RKO (cell line): ENCODE data around the gene SUMO4.

ENCODE experiments used
- DNase-seq: peaks from one replicate; pipeline ENCODE4 v3.0.0-alpha.2; 2016; ENCODE audit warnings: low spot score

SUMO4 gene

DNA sequence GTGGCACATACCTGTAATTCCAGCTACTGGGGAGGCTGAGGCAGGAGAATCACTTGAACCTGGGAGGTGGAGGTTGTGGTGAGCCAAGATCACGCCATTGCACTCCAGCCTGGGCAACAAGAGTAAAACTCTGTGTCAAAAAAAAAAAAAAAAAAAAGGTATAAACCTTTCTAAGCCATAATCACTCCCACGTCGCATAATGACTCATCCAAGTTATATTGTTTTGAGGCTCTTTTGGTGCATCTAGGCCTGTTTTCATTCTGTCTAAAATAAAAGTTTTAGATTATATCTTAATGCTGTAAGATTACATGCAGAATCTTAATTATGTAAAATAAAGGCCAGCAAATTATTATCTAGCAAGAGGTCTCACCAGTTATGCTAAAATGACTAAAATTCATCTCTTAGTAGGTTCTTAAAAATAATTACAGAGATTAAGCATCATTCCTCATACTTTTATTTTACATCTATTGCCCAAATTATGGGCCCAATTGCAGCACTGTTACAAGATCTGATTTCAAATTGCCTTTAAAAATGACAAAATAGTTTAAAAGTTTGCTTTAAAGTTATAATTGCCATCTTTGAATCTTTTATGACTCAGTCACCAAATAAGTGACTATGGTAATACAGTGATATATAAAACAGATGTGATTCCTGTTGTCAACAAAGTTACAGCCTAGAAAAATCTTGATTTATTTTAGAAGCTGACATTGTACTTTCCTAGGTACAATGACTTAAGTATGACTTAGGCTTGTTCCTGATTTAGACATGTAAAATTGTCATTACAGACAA, 10.4 kb upstream of the SUMO4 start:
- no peak for DNase-seq

DNA sequence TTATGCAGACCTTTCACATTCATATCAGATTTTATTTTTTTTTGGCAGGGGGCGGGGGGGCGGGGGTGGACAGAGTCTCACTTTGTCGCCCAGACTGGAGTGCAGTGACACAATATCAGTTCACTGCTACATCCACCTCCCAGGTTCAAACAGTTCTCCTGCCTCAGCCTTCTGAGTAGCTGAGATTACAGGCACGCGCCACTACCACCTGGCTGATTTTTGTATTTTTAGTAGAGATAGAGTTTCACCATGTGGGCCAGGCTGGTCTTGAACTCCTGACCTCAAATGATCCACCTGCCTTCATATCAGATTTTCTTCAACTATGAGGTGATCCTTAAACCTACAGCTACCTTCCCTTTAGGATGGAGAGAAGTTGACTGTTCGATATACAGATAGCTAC, 8.0 kb upstream of the SUMO4 start:
- DNase-seq = no peak

GRCh38 chr6:149392535-149392934, 7.5 kb upstream of the SUMO4 start:
- DNase-seq = no peak

GRCh38 chr6:149393002-149393679, 6.9 kb upstream of the SUMO4 start:
- no peak for DNase-seq

DNA sequence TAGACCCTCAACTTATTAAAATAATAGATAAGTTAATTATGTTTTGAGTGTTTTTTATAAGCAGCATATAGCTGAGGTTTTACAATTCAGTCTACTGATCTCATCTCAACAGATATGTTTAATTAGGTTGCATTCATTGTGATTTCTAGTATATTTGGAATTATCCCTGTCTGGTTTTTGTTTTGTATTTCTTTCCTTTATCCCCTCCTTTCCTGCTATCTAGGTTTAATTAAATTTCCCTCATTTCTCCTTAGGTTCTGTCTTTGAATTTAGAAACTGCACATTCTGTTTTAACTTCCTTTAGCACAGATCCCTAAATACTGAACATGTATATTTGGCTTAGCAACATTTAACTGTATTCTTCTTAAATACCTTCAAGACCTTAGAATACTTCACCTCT, 4.9 kb upstream of the SUMO4 start:
- DNase-seq = no peak

GRCh38 chr6:149397384-149397783, 2.7 kb upstream of the SUMO4 start:
- DNase-seq = no peak

- DNase-seq = no peak
Measured at GRCh38 chr6:149403534-149403933, 3.5 kb downstream of the SUMO4 start.

- DNase-seq = peak; percentile 45
Measured at GRCh38 chr6:149405823-149406765, 6.0 kb downstream of the SUMO4 start.

GRCh38 chr6:149409617-149410016, 9.6 kb downstream of the SUMO4 start:
- no peak for DNase-seq

GRCh38 chr6:149410557-149410956, 10.5 kb downstream of the SUMO4 start:
- DNase-seq = no peak

GRCh38 chr6:149414009-149414408, 13.9 kb downstream of the SUMO4 start:
- DNase-seq = no peak

DNA sequence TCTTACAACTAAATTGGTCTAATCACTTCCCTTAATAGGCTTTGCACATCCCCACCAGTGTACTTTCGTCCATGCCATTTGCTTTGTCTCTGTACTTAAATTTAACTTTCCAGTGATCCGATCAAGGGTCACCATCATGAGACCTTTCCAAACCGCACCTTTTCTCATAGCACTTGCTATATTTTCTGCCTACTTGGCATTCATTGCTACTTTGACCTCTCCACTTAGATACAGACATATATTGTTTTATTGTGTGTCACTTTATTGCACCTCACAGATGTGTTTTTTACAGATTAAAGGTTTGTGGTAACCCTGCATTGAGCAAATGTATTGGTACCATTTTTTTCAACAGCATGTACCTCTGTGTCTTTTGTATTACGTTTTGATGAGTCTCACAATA, 14.8 kb downstream of the SUMO4 start:
- no peak for DNase-seq

- DNase-seq = no peak
Measured at GRCh38 chr6:149419696-149420404, 19.8 kb downstream of the SUMO4 start.

GRCh38 chr6:149421132-149421531, 21.1 kb downstream of the SUMO4 start:
- no peak for DNase-seq

DNA sequence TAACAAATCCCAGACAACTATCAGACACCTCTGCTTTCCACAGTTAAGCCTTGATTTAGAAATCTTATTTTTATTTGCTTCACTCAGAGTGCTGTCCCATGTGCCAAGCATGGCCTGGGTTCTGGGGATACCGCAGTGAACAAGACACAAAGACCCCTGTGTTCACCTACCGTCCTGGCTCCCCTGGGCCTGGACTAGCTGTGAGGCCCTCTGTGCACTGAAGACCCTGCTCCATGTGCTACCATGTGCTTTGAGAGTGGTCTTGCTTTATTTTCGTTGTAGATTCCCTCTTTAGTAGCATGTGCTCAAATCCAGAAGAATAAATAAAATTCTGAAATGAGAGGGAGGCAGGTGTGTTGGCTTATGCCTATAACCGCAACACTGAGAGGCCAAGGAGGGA, 22.5 kb downstream of the SUMO4 start:
- DNase-seq = no peak

GRCh38 chr6:149423964-149424440, 23.9 kb downstream of the SUMO4 start:
- DNase-seq = no peak

DNA sequence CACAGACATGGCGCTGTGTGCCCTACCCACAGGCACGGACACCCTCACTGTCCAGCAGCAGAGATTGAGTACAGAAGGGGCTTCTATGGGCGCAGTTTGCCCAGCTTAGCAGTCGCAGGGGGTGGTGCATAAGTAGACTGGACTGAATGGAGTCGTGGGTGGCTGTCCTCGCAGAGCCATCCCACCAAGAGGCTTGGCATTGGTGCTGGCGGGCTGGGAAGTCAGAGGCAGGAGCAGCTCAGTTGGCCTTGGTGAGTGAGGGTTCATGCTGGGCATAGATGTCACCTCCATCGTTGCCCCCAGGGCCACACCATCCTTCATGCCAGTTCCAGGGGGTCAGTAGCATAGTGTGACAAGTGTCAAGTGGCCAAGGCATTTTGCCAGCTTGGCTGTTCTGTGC, 25.2 kb downstream of the SUMO4 start:
- DNase-seq = no peak

DNA sequence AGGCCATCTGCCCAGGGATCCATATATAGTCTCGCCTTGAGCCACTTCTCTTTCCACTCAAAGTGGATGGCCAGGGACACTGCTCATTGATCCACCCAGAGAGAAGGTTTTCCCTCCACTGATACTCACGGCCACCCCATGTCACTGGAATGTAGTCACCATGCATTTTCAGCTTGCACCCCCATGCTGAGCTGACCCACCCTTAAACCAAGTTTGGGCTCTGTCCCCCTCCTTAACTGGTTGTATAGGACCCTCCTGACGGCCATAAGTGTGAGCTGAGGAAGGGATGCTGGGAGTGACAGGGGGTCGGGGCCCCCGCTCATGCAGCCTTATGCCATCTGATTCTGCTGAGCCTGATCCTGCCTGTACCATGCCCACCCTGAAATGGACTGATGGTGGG, 25.7 kb downstream of the SUMO4 start:
- no peak for DNase-seq

DNA sequence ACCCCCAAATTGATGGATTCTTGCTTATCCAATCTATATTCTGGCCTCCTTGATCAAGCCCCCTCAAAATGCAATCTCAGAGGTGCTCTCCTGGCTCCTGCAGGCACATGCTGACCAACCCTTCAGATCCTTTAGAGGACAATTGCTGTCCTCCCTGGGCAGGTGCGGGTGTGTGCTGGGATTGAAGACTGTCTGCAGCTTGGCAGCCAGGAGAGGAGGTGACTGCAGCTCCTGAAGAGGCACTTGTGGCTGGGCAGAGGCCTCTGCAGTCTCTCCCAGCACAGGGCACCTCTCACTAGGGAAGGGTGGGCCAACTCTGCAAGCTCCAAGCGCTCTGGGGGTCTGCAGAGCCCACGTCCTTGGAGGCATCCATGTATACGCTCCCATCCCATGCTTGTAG, 28.5 kb downstream of the SUMO4 start:
- DNase-seq = no peak

DNA sequence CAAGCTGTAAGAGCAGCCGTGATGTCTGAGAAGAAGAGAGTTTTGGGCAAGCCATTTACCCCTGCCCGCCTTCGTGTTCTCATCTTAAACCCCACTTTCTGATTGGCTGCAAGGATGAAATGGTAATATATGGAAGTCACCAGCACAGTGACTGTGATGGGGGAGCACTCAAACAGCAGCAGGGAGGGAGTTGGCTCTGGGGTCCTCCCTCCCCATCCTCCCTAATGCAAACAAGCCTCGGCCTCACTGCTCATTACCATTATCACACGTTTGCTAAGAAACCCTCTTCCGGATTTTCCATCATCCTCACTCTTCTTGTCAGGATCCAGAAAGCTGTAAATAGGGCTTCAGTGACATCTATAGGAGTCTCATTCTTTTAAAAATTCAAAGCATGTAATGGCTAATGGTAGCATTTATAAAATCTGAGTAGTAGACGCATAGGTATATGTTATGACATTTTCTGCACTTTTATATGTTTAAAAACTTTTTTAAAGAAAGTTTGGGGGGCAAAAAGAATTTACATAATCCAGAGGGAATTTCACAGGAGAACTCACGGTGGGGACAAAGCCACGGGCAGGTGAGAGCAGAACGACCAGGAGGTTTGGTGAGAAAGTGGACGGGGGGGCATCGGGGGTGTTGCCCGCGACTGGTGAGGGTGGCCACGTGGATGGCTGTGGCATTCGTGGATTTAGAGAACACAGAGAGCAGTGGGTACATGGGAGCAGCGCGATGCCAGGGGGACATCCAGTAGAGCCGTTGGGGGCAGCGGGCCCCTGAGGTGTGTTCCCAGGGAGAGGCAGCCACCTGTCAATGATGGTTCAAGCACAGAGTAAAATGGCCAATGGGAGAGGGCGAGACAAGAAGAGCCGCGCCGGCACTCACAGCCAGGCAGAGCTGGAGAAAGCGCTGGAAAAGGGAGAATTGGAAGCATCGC, 29.6 kb downstream of the SUMO4 start:
- DNase-seq = no peak
